ENCODE results near the gene ARID1B.

The ARID1B gene

DNA sequence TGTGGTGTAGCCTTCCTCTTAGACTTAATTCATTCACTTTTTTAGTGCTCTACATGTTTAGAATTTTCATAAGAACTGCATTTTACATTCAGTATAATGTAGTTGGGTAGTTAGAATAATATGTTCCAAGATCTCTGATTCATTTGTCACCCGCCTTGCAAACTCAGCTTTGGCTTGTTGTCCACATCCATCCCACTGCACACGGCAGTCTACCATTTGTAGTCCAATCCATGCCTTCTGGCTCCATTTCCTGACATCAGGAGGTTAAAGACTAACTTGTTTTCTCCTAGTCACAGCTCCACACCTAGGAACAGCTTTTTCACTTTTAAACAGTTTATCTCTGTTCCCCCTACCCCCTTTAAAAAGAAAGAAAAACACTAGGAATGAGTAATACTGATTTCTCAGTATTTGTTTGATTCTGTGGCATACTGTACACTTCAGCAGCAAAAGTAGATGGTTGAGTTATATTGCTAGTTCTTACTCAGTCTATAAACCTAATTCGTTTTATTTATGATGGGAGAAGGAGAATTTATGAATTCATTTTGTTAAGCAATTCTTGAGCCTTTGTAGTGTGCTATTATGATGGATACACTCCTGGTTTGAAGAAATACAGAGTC, 180.9 kb downstream of the ARID1B start:
- peaks cover 76% of the 10 kb centered on the region for H4K20me1 ChIP-seq (ENCODE audit: insufficient read depth, low read length)
- no peak for DNase-seq
- H2AFZ ChIP-seq (ENCODE audit: low read depth, low read length) = no peak overlapping the region
- no peak overlapping the region for H3K9ac ChIP-seq (ENCODE audit: low read depth, low read length)
- peaks cover 96% of the 10 kb centered on the region for H3K79me2 ChIP-seq (ENCODE audit: insufficient read depth, low read length)
- no peak overlapping the region for H3K4me2 ChIP-seq (ENCODE audit: insufficient read depth, low read length)
- ATAC-seq (ENCODE audit: insufficient read depth, low read depth) = no peak
- H3K4me3 ChIP-seq (ENCODE audit: low read depth in 1 of 2, low read length in 2 of 2) = no peak overlapping the region
- TF ChIP-seq EZH2 (IDR thresholded peaks at IDR 0.05; ENCODE audit: borderline replicate concordance, low read depth, low read length, severe bottlenecking) (no peak), CTCF (IDR thresholded peaks at IDR 0.05; ENCODE audit: borderline replicate concordance, extremely low read depth, low read length, poor library complexity, severe bottlenecking) (no peak)
- no peaks in the 10 kb centered on the region for H3K9me3 ChIP-seq (ENCODE audit: insufficient read depth, low read length, severe bottlenecking)
- H3K36me3 ChIP-seq (ENCODE audit: insufficient read depth, low read length) = peaks cover 7% of the 10 kb centered on the region; the same call in 1 of the 2 replicates
- H3K27ac ChIP-seq (ENCODE audit: low read length) = no peak overlapping the region
- 0 out of 2 replicates have a peak, but pooled peaks cover 4% of the 10 kb centered on the region for H3K4me1 ChIP-seq (ENCODE audit: insufficient read depth, low read length)
- H3K27me3 ChIP-seq (ENCODE audit: insufficient read depth, low read length, poor library complexity) = no peaks in the 10 kb centered on the region

DNA sequence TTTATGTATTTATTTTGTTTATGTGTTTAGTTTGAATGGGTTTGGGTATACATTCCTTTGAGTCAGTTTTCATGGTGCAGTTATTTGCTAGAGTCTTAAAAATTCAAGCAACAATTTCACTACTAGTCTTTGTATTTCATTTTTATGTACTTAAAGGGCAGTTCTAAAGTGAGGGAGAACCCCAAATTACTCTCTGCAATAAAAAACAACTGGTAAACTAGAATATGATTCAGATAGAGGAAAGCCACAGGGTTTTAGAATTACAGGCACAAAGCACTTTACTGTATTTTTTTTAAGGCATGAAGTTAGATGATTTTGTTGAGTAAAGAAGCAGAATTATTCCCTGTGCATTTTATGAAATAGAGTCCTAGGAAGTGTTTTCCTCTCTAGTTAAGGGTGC, 183.3 kb downstream of the ARID1B start:
- Histone ChIP-seq H3K9ac (ENCODE audit: low read depth, low read length) (no peak overlapping the region), H3K79me2 (ENCODE audit: insufficient read depth, low read length) (peaks cover 94% of the 10 kb centered on the region)

GRCh38 chr6:156961282-156961892, 184.2 kb downstream of the ARID1B start:
- Histone ChIP-seq H2AFZ (ENCODE audit: low read depth, low read length) (no peak overlapping the region), H3K4me1 (ENCODE audit: insufficient read depth, low read length) (no peaks in the 10 kb centered on the region), H3K9ac (ENCODE audit: low read depth, low read length) (no peak overlapping the region), H3K9me3 (ENCODE audit: insufficient read depth, low read length, severe bottlenecking) (no peaks in the 10 kb centered on the region), H3K27ac (ENCODE audit: low read length) (no peak overlapping the region), H3K4me3 (ENCODE audit: low read depth in 1 of 2, low read length in 2 of 2) (no peak overlapping the region), H4K20me1 (ENCODE audit: insufficient read depth, low read length) (peaks cover 74% of the 10 kb centered on the region), H3K36me3 (ENCODE audit: insufficient read depth, low read length) (peaks cover 3% of the 10 kb centered on the region; the same call in 1 of the 2 replicates), H3K4me2 (ENCODE audit: insufficient read depth, low read length) (no peak overlapping the region), H3K27me3 (ENCODE audit: insufficient read depth, low read length, poor library complexity) (no peaks in the 10 kb centered on the region), H3K79me2 (ENCODE audit: insufficient read depth, low read length) (peaks cover 94% of the 10 kb centered on the region)
- TF ChIP-seq EZH2 (IDR thresholded peaks at IDR 0.05; ENCODE audit: borderline replicate concordance, low read depth, low read length, severe bottlenecking) (no peak), CTCF (IDR thresholded peaks at IDR 0.05; ENCODE audit: borderline replicate concordance, extremely low read depth, low read length, poor library complexity, severe bottlenecking) (no peak)
- no peak for DNase-seq
- ATAC-seq (ENCODE audit: insufficient read depth, low read depth) = no peak; the same call in 2 of the 3 replicates

More for the DNA sequence above, 183.3 kb downstream of the ARID1B start:
- Histone ChIP-seq H3K27ac (ENCODE audit: low read length) (no peak overlapping the region), H3K36me3 (ENCODE audit: insufficient read depth, low read length) (peaks cover 6% of the 10 kb centered on the region; the same call in 1 of the 2 replicates), H3K27me3 (ENCODE audit: insufficient read depth, low read length, poor library complexity) (no peaks in the 10 kb centered on the region), H3K4me2 (ENCODE audit: insufficient read depth, low read length) (no peak overlapping the region), H3K4me1 (ENCODE audit: insufficient read depth, low read length) (no peaks in the 10 kb centered on the region), H4K20me1 (ENCODE audit: insufficient read depth, low read length) (peaks cover 77% of the 10 kb centered on the region), H3K4me3 (ENCODE audit: low read depth in 1 of 2, low read length in 2 of 2) (no peak overlapping the region), H2AFZ (ENCODE audit: low read depth, low read length) (no peak overlapping the region), H3K9me3 (ENCODE audit: insufficient read depth, low read length, severe bottlenecking) (no peaks in the 10 kb centered on the region)
- DNase-seq (no peak), ATAC-seq (ENCODE audit: insufficient read depth, low read depth) (no peak)
- TF ChIP-seq EZH2 (IDR thresholded peaks at IDR 0.05; ENCODE audit: borderline replicate concordance, low read depth, low read length, severe bottlenecking) = no peak
- no peak for TF ChIP-seq CTCF (IDR thresholded peaks at IDR 0.05; ENCODE audit: borderline replicate concordance, extremely low read depth, low read length, poor library complexity, severe bottlenecking)

Measured in DND-41 (cell line).